GM19023 (cell line): Measurements from ENCODE around the gene NUCB2.
"Not testable (repeated sequence)": the region's sequence is repeated elsewhere in the genome, so short reads cannot be mapped to it uniquely, and the experiment has no call there.

Experiments used
- ATAC-seq: cut with Tn5 transposase; IDR thresholded peaks from one replicate; pipeline ENCODE4 v1.9.1; 2021; ENCODE audit warnings: mild to moderate bottlenecking, moderate library complexity; ENCODE audit not compliant: unreplicated experiment

NUCB2 gene

GRCh38 chr11:17268500-17268899 lies 8.0 kb upstream of the NUCB2 start:
- not testable (repeated sequence) for ATAC-seq

- ATAC-seq: no peak
These were observed 7.6 kb upstream of the NUCB2 start for GRCh38 chr11:17268902-17269301.

- no peak for ATAC-seq
These were observed 3.7 kb upstream of the NUCB2 start for GRCh38 chr11:17272801-17273200.

- no peak for ATAC-seq
These were observed 3.3 kb upstream of the NUCB2 start for GRCh38 chr11:17273211-17273610.

- ATAC-seq: no peak
These were observed 2.8 kb upstream of the NUCB2 start for GRCh38 chr11:17273668-17274282.

- no peak for ATAC-seq
These were observed 921 bp upstream of the NUCB2 start for GRCh38 chr11:17275400-17276235.

- ATAC-seq: peak; percentile 7
These were observed 565 bp downstream of the NUCB2 start for GRCh38 chr11:17277024-17277584.

GRCh38 chr11:17280494-17281127 lies 4.1 kb downstream of the NUCB2 start:
- ATAC-seq: no peak

GRCh38 chr11:17286332-17286731 lies 9.8 kb downstream of the NUCB2 start:
- ATAC-seq: no peak

GRCh38 chr11:17287058-17287457 lies 10.5 kb downstream of the NUCB2 start:
- ATAC-seq: no peak

- no peak for ATAC-seq
These were observed 15.2 kb downstream of the NUCB2 start for GRCh38 chr11:17291710-17292109.

- no peak for ATAC-seq
These were observed 16.8 kb downstream of the NUCB2 start for GRCh38 chr11:17293311-17293710.

- ATAC-seq: peak; percentile 55
These were observed 17.5 kb downstream of the NUCB2 start for GRCh38 chr11:17294033-17294432.

- no peak for ATAC-seq
These were observed 20.5 kb downstream of the NUCB2 start for GRCh38 chr11:17296852-17297559.

- peak; percentile 84 for ATAC-seq
These were observed 21.8 kb downstream of the NUCB2 start for GRCh38 chr11:17298302-17298701.

- ATAC-seq: no peak
These were observed 23.8 kb downstream of the NUCB2 start for GRCh38 chr11:17300372-17300771.

GRCh38 chr11:17313349-17314231 lies 37.1 kb downstream of the NUCB2 start:
- no peak for ATAC-seq

- ATAC-seq: no peak
These were observed 37.7 kb downstream of the NUCB2 start for GRCh38 chr11:17314232-17314547.

GRCh38 chr11:17314904-17315426 lies 38.4 kb downstream of the NUCB2 start:
- no peak for ATAC-seq
